GM12873 (cell line): ENCODE results near the gene SLC16A9.

Source experiments
- TF ChIP-seq, protein P1 (sequence below): IDR thresholded peaks from 2 replicates; pipeline ENCODE4 v1.5.1; 2012; ENCODE audit warnings: low read depth, mild to moderate bottlenecking, moderate library complexity, low read length, control low read depth; ENCODE audit not compliant: insufficient read depth; ENCODE audit errors: missing control alignments

Gene SLC16A9

DNA sequence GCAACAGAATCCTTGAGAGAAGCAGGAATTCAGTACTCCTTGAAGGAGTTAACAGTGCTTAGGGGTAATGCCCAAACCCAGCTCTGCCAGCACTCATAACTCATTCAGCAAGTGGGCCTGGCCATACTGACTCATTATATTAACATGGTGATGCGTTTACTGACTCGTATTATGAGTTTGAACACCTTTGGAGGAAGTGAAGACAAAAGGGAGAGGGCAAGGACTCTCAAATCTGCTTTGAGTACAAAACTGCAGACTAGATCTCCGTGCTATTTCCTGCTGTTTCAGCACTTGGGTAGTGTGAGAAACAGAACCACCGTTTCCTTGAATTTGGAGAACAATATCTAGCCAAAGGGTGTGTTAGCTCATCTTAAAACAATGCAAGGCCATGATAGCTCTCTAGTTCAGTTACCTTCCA, 30.8 kb downstream of the SLC16A9 start:
- TF ChIP-seq, protein P1, sequence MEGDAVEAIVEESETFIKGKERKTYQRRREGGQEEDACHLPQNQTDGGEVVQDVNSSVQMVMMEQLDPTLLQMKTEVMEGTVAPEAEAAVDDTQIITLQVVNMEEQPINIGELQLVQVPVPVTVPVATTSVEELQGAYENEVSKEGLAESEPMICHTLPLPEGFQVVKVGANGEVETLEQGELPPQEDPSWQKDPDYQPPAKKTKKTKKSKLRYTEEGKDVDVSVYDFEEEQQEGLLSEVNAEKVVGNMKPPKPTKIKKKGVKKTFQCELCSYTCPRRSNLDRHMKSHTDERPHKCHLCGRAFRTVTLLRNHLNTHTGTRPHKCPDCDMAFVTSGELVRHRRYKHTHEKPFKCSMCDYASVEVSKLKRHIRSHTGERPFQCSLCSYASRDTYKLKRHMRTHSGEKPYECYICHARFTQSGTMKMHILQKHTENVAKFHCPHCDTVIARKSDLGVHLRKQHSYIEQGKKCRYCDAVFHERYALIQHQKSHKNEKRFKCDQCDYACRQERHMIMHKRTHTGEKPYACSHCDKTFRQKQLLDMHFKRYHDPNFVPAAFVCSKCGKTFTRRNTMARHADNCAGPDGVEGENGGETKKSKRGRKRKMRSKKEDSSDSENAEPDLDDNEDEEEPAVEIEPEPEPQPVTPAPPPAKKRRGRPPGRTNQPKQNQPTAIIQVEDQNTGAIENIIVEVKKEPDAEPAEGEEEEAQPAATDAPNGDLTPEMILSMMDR: no peak

DNA sequence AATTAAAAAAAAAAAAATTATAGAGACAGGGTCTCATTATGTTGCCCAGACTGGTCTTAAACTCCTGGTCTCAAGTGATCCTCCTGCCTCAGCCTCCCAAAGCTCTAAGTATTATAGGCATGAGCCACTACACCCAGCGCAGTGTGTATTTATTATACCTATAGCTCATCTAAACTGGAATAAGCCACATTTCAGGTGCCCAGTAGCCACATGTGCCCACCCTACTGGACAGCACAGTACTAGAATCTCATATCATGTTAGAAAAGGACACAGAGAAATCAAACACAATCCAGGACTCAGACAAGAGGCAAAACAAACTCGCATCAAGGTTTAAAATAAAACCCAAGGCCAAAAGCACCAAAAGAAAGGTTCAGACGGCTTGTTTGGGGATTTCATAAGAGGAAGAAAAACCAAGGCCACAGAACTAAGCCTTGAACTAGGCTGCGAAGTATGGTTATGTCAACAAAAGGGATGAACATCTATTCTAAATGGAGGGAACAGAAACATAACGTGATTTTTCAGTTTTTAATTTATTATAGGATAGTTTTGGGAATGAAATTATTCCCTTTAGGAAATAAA, 32.3 kb downstream of the SLC16A9 start:
- TF ChIP-seq, protein P1: no peak

DNA sequence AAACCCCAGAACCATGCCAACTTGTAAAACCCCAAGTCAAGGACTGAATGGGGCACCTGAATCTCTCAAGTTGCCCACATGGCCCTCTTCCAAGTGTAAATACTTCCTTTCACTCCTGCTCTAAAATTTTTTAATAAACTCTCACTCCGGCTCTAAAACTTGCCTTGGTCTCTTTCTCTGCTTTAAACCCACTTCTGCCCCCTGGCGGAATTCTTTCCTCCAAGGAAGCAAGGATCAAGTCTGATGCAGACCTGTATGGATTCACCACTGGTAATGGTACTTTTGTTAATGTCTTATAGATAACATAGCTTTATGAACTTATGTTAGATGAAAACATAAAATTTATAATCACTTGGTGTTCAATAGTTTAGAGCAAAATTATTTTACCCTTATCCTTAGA, 33.8 kb downstream of the SLC16A9 start:
- TF ChIP-seq, protein P1: no peak

DNA sequence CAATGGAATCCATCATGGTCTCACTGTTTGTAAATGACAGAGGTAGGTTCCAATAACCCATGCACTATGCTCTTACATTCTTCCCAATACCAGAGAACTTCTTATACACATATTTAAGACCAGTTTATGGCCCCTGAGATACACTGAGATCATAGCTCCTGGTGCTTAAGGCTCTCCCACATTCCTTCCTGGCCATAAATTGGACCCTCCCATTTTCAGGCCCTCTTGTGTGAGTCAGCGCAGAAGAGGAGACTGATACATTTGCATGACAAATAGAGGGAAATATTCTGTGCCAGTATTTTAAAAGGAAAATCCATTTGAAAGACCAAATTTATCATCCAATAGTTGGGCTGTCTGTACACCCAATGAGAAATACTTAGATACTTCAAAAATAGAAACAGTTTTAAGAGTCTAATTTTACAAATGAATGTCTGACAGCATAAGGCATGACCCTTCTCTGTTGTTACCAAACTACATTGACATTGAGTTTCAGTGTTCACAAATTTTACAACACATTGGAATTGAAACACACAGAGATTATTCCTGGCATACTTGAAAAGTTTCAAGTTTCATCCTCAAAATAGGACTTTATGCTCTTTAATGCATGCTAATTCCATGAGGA, 35.3 kb downstream of the SLC16A9 start:
- TF ChIP-seq, protein P1: no peak

DNA sequence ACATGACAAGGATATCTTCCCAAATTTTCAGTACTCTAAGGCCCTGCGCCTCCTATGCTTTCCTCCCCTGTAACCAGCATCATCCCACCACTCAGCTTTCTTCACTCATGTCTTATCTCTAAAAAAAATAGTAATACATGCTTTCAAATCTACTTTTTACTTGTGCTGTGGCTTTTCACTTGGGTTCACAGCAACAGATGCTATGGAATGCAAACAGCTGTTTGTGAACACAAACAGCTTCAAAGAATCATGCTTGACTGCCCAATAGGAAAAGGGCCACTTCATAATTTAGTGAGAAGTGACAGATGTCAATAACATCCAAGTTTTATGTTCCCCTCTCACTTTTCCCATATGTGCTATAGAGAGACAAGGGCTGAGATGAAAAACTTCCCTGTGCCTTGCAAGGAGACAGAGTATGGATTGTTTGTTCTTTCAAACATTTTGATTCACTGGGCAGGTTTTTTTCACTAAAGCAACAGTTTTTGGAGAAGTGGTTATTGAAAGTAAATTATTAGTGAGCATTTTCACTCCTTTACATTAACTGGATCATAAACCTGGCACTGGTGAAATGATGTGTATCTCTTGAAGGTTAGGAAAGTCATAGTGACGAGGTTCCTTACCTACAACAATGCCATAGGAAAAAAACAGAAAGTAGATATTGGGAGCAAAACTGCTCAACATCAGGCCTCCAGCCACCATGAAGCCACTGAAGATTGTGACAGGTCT, 37.3 kb downstream of the SLC16A9 start:
- TF ChIP-seq, protein P1: no peak

DNA sequence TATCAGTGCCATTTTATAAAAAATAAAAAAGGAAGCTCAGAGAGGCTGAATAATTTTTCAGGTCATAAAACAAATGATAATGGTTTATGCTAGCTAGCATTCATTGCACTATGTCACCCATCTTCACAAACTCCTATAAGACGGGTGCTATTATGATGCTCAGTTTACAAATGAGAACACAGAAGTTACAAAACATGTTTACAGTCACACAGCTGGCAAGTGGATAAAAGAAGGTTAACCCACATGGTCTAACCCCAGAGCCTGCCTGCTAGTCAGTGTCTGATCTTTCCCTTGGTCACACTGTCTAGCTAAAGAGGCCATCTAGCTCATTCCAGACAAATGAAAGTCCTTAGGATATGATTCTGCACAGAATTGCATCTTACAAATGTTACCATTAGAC, 39.4 kb downstream of the SLC16A9 start:
- TF ChIP-seq, protein P1: no peak

DNA sequence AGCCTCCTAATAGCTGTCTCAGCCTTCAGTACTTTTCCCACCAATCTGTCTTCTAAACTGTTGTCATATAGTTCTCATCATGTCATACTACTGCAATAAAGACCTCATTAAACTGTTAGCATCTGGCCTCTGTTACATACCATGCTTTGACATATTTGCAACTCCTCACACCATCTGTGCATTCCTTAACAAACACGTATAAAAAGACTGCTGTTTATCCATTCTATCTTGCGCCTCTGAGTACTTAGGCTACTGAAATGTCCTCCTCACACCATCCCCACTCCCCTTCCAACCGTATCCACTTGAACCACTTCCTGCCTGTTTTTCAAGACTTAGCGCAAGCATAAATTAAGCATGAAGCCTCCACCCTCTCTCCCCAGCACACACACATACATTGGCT, 41.6 kb downstream of the SLC16A9 start:
- TF ChIP-seq, protein P1: no peak
